Neutrophil (primary cell): ENCODE measurements around the gene KRTAP10-2.
"Not testable (repeated sequence)": the region's sequence is repeated elsewhere in the genome, so short reads cannot be mapped to it uniquely, and the experiment has no call there.

Experiments
- H3K27ac ChIP-seq: fragments of 200-600 bp; sonication (generic); 2 replicates; pipeline ENCODE4 v1.5.1; 2016; ENCODE audit warnings: mild to moderate bottlenecking, moderate library complexity
- H3K27me3 ChIP-seq: fragments of 200-600 bp; sonication (generic); 2 replicates; pipeline ENCODE4 v1.6.0; 2016; ENCODE audit warnings: mild to moderate bottlenecking
- H3K36me3 ChIP-seq: fragments of 200-600 bp; sonication (generic); 2 replicates; pipeline ENCODE4 v1.5.1; 2017
- H3K4me1 ChIP-seq, 2 experiments: fragments of 200-600 bp in 1 of 2; sonication (generic) in 1 of 2; 1 replicate in 1 of 2; 2 replicates in 1 of 2; pipeline versions ENCODE4 v1.5.1 to v1.6.1; 2013 to 2016; ENCODE audit warnings: low read depth in 1 of 2, low read length in 1 of 2, mild to moderate bottlenecking in 1 of 2, moderate library complexity in 1 of 2; ENCODE audit not compliant: control insufficient read depth in 1 of 2, insufficient read depth in 1 of 2
- H3K4me3 ChIP-seq, 2 experiments: fragments of 200-600 bp in 1 of 2; sonication (generic) in 1 of 2; 1 replicate in 1 of 2; 2 replicates in 1 of 2; pipeline ENCODE4 v1.5.1; 2013 to 2016; ENCODE audit warnings: low read depth in 1 of 2, low read length in 1 of 2, mild to moderate bottlenecking in 1 of 2, moderate library complexity in 1 of 2
- H3K9me3 ChIP-seq: fragments of 200-600 bp; sonication (generic); 2 replicates; pipeline ENCODE4 v1.5.1; 2016
- TF ChIP-seq, protein P1 (sequence below): fragments of 200-600 bp; sonication (generic); IDR thresholded peaks from 2 replicates; pipeline ENCODE4 v1.5.1; 2016; ENCODE audit warnings: antibody characterized with exemption

Gene KRTAP10-2

DNA sequence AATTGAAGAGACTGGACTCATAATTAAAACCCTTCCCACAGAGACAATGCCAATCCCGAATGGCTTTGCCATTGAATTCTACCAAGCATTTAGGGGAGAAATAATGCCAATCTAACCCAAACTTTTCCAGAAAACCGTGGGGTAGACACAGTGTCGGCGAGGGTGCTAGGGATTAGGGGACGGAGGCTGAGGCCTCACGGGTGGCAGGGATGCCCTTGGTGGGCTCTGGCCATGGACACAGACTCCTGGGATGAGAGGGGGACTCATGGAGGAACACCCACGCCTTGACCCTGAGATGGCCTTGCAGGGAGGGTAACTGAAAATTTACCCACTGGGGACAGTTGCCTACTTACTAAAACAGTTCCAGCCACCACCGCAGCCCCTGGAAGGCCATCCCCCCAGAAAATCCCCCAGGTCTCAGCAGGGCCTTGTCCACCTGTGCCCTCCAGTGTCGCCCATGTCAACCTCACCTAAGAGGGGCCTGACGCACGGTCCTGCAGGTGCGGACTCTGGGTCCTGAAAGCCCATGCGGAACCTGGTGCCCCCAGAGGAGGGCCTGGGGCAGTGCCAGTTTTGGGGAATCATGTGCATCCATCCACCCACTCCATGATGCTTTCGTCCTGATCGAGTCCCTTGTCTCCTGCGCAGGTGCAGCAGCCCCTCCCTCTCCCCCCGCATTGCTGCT, 27.2 kb upstream of the KRTAP10-2 start:
- H3K4me3 ChIP-seq: no peak overlapping the region
- TF ChIP-seq, protein P1, sequence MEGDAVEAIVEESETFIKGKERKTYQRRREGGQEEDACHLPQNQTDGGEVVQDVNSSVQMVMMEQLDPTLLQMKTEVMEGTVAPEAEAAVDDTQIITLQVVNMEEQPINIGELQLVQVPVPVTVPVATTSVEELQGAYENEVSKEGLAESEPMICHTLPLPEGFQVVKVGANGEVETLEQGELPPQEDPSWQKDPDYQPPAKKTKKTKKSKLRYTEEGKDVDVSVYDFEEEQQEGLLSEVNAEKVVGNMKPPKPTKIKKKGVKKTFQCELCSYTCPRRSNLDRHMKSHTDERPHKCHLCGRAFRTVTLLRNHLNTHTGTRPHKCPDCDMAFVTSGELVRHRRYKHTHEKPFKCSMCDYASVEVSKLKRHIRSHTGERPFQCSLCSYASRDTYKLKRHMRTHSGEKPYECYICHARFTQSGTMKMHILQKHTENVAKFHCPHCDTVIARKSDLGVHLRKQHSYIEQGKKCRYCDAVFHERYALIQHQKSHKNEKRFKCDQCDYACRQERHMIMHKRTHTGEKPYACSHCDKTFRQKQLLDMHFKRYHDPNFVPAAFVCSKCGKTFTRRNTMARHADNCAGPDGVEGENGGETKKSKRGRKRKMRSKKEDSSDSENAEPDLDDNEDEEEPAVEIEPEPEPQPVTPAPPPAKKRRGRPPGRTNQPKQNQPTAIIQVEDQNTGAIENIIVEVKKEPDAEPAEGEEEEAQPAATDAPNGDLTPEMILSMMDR: no peak
- H3K36me3 ChIP-seq: no peaks in the 10 kb centered on the region
- no peaks in the 10 kb centered on the region for H3K4me1 ChIP-seq
- no peaks in the 10 kb centered on the region for H3K9me3 ChIP-seq
- H3K27ac ChIP-seq: no peak overlapping the region
- peaks cover 29% of the 10 kb centered on the region for H3K27me3 ChIP-seq

GRCh38 chr21:44576025-44576420, 24.7 kb upstream of the KRTAP10-2 start:
- Histone ChIP-seq H3K4me1 (no peaks in the 10 kb centered on the region), H3K36me3 (no peaks in the 10 kb centered on the region), H3K27me3 (peaks cover 29% of the 10 kb centered on the region), H3K9me3 (no peaks in the 10 kb centered on the region), H3K27ac (no peak overlapping the region), H3K4me3 (no peak overlapping the region)
- TF ChIP-seq, protein P1: no peak

GRCh38 chr21:44575307-44576024, 24.2 kb upstream of the KRTAP10-2 start:
- TF ChIP-seq, protein P1: no peak
- Histone ChIP-seq H3K27ac (no peak overlapping the region), H3K4me3 (no peak overlapping the region), H3K27me3 (peaks cover 24% of the 10 kb centered on the region), H3K36me3 (no peaks in the 10 kb centered on the region), H3K9me3 (no peaks in the 10 kb centered on the region), H3K4me1 (no peaks in the 10 kb centered on the region)

DNA sequence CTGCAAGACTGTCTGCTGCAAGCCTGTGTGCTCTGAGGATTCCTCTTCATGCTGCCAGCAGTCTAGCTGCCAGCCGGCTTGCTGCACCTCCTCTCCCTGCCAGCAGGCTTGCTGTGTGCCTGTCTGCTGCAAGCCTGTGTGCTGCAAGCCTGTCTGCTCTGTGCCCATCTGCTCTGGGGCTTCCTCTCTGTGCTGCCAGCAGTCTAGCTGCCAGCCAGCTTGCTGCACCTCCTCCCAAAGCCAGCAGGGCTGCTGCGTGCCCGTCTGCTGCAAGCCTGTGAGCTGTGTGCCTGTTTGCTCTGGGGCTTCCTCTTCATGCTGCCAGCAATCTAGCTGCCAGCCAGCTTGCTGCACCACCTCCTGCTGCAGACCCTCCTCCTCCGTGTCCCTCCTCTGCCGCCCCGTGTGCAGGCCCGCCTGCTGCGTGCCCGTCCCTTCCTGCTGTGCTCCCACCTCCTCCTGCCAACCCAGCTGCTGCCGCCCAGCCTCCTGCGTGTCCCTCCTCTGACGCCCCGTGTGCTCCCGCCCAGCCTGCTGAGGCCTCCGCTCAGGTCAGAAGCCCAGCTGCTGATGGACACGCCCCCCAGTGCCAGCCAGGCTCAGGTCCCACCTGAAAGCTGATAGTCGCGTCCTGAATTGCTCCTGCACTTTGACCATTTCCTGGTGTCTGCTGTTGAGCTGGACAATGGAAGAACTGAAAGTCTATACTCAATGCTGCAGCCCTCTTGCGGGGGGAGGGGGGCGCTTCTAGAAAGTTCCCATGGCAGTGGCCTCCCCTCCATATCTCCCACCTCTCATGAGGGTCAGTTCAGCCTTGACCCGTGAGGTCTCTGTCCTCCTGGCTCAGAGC, 23.4 kb upstream of the KRTAP10-2 start:
- peaks cover 17% of the 10 kb centered on the region for H3K27me3 ChIP-seq
- no peaks in the 10 kb centered on the region for H3K4me1 ChIP-seq
- no peak overlapping the region for H3K27ac ChIP-seq
- no peak overlapping the region for H3K4me3 ChIP-seq
- no peaks in the 10 kb centered on the region for H3K9me3 ChIP-seq
- H3K36me3 ChIP-seq: no peaks in the 10 kb centered on the region
- TF ChIP-seq, protein P1: no peak

DNA sequence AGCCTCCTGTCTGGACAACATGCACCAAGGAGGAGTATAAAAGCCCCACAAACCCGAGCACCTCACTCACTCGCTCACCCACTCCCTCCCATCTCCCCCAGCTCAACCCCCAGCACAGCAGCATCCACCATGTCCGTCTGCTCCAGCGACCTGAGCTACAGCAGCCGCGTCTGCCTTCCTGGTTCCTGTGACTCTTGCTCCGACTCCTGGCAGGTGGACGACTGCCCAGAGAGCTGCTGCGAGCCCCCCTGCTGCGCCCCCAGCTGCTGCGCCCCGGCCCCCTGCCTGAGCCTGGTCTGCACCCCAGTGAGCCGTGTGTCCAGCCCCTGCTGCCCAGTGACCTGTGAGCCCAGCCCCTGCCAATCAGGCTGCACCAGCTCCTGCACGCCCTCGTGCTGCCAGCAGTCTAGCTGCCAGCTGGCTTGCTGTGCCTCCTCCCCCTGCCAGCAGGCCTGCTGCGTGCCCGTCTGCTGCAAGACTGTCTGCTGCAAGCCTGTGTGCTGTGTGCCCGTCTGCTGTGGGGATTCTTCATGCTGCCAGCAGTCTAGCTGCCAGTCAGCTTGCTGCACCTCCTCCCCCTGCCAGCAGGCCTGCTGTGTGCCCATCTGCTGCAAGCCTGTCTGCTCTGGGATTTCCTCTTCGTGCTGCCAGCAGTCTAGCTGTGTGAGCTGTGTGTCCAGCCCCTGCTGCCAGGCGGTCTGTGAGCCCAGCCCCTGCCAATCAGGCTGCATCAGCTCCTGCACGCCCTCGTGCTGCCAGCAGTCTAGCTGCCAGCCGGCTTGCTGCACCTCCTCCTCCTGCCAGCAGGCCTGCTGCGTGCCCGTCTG, 22.5 kb upstream of the KRTAP10-2 start, which contains the start of gene KRTAP10-4:
Gene KRTAP10-4, plus strand, starts transcription at position 100 of the 827 bp plus-strand sequence. Its CDS starts 30 bp downstream, at position 130.
- not testable (repeated sequence) for H3K36me3 ChIP-seq, H3K27ac ChIP-seq, H3K4me3 ChIP-seq, H3K4me1 ChIP-seq, H3K9me3 ChIP-seq
- peaks cover 17% of the 10 kb centered on the region for H3K27me3 ChIP-seq
